GM18867 (cell line): Measurements from ENCODE around the gene CD164L2.
"Not testable (repeated sequence)": the region's sequence is repeated elsewhere in the genome, so short reads cannot be mapped to it uniquely, and the experiment has no call there.

Experiments
- ATAC-seq: cut with Tn5 transposase; IDR thresholded peaks from one replicate; pipeline ENCODE4 v1.9.1; 2021; ENCODE audit warnings: mild to moderate bottlenecking, moderate library complexity; ENCODE audit not compliant: unreplicated experiment

Gene CD164L2

DNA sequence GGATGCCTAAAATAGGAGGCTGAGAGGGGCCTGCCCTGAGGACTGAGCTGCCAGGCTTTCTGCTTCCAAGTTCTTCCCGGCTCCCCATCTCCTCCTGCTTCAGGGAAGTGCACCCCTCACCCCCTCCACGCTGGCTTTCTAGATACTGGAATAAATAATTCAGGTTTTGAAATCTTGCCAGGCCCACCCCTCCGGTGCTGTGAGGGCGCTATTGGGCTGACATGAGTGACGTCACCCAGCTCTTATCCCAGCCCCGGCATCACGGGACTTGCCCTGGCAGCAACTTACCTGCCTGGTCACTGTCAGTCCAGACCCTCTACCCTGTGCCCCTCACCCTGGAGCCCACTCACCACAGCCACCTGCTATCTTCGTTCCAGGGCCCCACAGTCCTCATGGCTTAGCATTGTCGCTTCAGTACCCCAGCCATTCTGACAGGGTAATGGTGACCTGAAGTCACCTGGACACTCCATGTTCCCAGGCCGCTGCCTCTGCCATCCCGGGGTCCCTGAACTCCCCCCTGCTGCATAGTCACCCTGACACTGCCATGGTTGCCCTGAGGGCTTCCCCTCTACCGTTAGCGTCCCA lies 8.5 kb upstream of the CD164L2 start:
- ATAC-seq, result no peak

DNA sequence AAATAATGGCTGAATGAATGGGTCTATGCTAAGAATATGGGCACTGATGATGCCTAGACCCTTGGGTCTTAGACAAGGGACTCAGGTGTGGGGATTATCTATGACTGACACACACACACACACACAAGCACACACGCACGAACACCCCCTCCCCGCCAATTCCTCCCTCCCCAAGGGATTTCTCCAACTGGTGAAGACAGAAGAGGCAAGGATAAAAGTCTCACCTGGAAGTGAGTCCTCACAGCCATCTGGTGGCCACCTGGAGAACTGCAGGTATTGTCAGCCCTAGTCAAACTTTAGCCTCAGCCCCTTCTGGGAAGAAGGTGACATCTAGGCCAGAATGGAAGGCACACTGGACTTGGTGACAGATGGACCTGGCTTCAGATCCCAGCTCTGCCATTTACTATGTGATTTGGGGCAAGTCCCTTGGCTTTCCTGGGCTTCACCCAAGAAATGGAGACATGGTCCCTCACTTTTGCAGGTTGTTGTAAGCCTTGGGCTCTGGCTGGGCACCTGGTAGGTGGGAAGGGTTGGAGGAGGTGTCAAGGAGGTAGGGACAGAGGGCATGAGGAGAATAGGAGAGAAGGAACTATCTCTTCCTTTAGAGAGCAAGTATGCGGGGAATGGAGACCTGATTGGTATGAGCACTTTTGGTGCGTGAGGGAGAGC lies 5.3 kb upstream of the CD164L2 start:
- no peak for ATAC-seq

DNA sequence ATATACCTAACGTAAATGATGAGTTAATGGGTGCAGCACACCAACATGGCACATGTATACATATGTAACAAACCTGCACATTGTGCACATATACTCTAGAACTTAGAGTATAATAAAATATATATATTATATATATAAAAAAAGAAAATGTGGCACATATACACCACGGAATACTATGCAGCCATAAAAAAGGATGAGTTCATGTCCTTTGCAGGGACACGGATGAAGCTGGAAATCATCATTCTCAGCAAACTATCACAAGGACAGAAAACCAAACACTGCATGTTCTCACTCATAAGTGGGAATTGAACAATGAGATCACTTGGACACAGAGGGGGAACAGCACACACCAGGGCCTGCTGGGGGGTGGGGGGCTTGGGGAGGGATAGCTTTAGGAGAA lies 1.7 kb upstream of the CD164L2 start:
- ATAC-seq, result not testable (repeated sequence)

DNA sequence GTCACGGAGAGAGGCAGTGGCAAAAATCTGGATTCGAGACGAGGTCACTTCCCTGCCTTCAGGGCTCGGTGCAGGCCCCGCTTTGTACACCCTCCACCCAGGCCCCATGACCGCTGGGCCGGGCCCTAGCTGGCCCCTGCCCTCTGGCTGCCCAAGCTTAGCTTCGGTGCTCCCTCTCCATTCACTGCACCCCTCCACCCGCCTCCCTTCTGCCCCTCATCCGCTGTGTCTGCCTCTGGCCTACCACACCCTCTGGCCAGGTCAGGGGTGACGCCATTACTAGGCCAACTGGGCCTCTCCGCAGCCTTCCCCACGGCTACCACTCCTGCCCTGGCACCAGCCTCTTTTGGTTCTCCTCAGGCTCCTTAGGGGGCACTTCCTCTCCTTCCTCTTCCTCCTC lies 528 bp upstream of the CD164L2 start:
- ATAC-seq, result no peak

DNA sequence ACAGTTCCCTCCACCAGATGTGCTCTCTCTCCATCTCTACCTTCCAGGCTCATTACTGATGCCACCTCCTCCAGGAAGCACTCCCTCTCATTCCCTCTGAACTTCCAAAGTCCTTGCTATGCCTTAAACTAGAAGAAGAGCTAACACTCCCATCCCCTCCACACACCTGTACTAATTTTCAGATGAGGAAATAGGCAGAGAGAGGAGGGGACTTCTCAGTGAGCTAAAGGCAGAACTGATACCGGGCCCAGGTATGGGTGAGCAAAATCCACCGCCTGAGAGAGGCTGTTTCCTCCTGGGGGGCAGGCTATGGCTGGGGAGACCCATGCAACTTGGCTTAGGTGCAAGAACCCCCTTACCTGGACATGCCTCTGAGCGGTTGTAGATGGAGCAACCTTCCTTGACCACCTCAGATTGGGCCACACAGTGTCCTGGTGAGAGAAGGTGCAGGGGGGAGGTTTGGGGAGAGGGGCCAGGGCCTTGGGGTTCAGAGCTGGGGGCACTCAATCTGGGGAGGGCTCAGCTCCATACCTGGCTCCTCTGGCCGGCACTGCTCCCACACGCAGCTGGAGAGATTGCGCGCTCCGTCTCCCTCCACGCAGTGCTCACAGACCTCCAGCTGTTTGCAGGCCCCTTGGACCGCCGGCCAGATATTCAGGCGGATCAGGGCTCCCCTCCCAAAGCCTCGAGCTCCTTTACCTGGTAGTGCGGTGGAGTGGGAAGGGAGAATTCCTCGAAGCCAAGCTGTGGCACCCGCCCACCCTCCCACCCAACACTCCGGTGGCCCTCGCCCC lies 967 bp downstream of the CD164L2 start:
- ATAC-seq, result no peak

DNA sequence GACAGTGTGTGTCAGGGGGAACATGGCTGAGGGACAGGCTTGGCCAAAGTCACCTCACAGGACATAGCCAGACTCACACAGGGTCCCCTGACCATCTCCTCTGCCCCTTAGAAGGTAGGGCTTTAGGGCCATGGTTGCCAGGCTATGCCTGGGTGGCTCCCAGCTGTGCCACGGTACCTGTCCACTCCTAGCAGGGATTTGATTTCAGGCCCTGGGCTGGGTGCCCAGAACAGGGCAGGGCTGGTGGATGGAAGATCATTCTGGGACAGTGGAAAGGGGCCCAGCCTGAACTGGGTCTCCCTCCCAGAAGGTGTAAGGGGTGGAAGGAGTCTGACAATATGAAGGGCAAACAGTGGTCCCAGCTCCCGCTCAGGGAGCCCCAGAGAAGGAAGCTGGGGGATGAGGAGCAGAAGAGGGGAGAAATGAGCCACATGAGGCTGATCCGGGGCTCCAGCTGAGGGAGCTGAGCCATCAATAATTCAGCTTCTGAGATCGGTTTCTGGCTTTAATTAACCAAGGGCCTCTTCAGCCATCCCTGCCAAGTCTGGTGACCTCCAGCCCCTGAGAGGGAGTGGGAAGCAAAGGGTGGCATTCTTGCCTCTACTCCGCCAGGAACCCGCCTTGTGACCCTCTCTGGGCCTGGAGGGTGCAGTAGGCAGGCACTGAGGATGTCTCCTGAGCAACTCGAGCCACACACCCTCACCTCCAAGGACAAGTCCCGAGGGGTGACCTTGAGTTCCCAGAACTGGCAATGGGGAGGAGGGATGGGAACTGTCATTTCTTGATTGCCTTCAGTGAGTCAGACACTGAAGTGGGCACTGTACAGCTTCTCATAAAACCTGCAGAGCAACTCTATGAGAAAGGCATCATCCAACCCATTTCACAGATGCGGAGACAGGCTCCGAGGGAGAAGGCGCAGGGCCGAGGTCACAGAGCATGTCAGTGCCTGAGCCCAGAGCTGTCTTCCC lies 2.1 kb downstream of the CD164L2 start:
- no peak for ATAC-seq

DNA sequence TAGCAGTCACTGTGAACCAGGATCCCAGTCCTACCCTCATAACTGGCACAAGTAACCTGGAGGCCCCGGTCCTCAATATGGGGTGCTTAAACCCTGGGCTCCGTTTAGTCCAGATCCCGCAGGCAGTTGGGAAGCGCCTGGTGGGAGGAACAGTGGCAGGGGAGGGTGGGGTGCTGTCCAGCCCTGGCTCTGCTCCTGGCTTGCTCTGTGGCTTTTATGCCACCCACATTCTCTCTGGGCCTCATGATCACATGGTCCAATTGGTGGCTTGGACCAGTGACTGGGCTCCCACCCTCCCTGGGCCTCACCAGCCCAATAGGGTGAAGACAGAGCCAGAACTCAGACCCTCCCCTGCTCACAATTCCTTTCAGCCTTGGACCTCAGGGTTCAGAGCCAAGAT lies 2.9 kb downstream of the CD164L2 start:
- ATAC-seq, result no peak

DNA sequence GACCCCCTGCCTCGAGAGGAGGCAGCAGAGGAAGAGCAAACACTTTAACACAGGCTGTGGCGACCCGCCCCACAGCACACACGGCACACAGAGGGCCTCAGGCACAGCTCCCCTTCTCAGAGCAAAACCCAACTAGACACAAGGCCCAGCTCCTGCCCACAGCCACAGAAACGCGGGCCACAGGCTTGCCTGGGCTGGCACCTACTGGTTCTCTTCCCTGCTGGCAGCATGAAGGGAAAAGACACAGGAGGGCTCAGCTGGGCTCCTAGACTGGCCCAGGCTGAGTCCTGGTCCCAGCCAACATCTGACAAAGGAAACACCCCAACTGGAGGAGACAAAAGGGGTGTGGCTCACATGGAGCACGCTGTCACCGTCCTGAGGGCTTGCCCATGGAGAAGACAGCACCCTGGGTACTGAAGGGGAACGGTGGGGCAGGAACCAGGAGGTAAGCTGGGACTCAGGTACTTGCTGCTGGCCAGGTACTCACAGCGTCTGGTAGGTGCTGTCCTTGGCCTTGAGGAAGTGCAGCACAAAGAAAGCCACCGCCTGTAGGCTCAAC lies 3.5 kb downstream of the CD164L2 start:
- ATAC-seq, result no peak

DNA sequence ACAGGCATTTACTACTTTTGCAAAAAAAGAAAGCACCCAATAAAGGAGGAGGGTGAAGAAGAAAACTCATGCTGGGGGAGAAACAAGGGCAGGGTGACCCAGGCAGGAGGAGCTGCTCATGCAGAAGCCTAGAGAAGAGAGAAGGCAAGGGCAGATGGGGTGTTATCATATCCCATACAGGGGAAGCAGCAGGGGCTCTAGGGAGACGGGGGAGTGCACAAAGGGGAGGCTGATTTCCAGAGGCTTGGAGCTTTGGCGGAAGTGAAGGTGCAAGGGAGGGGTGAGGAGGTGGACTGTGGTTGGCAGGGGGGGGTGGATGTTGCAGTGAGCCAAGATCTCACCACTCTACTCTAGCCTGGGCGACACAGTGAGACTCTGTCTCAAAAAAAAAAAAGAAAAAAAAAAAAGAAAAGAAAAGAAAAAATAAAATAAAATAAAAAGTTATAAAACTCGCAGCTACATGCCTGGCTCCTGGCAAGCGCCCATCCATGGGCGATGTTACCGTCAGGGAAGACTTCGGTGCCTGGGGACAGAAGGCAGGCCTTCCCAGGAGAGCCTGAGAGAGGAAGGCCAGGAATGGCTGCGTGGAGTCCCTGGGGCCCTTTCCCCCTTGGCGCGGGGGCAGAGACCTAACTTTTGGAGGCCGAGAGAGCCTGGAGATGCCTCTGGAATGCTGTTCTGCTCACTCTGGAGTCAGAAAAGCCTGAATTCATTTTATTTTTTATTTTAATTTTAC lies 5.2 kb downstream of the CD164L2 start:
- no peak for ATAC-seq

DNA sequence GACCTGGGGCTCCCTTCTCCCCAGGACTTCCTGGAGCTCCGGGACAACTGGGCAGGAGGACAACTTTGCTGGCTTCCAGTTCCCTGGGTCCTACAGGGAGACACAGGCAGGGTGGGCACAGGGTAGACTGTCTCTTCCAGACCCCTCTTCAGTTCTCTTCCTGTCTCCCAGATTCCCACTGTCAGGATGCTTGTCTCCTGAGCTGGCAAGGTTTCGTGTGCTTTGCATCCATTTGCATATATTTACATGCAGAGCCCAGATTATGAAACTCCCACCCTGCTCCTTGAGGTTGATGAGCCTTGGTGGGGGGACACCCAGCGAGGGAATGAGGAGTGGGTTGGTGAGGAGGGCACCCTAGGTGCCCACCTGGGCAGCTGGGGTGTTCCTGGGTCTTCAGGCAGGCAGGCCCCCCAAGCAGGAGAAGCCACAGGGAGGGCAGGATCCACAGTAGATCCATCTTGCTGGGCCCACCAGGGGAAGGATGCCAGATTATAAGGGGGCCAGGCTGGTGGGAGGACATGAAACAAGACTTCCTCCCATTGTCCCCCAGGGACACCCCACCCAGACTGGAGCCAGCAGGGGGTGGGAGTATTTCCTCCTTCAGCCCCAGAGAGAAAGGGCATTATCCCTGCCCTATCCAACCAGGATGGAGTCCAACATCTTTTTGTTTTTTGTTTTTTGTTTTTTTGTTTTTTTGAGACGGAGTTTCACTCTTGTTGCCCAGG lies 8.6 kb downstream of the CD164L2 start, which contains the start of gene FCN3:
Gene FCN3, minus strand, starts transcription at position 463 of the 725 bp plus-strand sequence. Its CDS starts 6 bp downstream, at position 457.
- no peak for ATAC-seq

DNA sequence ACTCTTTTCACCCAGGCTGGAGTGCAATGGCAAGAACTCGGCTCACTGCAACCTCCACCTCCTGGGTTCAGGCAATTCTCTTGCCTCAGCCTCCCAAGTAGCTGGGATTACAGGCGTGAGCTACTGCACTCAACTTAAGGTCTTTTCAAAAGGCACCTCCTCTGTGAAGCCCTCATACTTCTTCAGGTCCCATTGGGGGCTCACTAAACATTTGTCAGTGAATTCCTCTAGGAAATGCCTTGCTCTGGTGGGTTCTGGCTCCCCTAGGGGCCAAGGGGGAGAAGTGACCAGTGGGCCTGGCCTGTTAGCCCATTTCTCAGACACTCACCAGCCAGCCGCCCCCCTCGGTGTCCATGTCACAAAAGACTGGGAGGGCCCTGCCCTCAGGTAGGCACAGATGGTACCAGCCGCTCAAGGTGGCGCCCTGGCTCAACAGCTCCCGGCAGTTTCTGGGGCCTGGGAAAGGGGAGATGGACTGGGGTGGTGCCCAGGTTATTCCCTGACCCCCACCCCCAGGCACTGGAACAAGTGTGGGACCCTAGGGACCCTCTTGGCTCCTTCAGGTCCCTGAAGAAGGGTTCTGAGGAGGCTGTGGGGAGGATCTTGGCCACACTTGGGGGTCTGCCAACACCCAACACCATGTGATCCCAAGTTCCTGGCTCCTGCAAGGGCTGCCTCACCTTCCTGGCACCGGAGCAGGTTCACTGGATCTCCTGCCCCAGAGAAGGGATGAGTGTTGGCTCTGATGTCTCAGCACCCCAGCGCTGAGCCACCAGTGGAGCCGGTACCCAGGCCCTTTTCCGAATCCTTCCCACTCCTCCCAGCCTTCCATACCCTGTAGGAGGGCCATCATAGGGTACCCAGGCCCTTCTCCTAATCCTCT lies 10.1 kb downstream of the CD164L2 start:
- ATAC-seq, result no peak

DNA sequence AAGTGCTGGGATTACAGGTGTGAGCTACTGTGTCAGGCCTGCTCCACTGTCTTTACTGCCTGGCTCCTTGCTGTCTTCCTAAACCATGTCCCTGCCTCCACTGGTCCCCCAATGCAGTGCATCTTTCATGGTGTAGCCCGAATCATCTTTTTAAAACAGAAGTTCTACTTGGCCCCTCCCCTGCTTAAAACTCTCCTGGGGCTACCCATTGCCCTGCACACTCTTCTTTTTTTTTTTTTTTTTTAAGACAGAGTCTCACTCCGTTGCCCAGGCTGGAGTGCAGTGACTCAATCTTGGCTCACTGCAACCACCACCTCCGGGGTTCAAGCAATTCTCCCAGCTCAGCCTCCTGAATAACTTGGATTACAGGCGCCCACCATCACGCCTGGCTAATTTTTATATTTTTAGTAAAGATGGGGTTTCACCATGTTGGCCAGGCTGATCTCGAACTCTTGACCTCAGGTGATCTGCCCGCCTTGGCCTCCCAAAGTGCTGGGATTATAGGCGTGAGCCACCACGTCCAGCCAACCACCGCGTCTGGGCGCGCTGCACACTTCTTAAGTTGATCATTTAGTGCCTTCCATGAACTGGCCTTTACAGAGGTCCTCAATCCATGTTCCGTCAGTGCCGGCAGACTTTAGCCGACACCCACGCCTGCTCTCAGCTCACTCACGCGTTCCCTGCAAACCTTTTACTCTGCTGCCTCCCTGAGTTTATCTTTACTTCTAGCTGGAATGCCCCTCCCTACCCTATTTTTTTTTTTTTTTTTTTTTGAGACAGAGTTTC lies 10.9 kb downstream of the CD164L2 start:
- ATAC-seq, result no peak

DNA sequence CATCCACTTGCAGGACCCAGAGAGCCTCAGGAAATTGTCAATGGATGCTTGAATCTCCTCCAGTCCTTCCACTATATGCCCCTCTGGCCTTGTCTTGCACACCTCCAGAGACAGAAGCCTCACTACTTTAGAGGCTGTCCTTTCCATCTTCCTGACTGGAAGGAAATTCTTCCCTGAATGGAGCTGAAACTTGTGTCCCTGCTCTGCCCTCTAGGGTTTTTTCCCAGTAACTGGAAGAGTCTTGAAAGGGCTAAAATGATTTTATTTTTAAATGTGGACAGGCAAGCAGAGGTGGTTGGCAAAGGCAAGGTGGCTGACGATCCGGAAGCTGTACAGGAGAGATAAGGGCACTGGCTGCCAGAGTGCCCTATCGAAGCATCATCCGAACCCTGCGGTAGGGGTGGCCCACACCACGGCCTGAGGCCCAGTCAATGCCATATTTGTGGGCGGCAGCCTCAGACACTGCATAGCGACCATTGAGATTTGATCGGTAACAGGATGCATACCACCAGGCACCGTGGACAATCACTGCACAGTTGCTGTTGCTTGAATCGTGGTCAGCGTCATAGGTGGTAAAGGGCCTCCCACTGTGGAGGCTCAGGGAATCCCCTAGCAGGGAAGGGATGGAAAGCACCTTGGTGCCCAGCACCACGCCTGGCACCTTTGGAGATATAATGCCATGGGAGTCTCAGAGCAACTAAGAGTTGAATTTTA lies 14.1 kb downstream of the CD164L2 start:
- no peak for ATAC-seq

DNA sequence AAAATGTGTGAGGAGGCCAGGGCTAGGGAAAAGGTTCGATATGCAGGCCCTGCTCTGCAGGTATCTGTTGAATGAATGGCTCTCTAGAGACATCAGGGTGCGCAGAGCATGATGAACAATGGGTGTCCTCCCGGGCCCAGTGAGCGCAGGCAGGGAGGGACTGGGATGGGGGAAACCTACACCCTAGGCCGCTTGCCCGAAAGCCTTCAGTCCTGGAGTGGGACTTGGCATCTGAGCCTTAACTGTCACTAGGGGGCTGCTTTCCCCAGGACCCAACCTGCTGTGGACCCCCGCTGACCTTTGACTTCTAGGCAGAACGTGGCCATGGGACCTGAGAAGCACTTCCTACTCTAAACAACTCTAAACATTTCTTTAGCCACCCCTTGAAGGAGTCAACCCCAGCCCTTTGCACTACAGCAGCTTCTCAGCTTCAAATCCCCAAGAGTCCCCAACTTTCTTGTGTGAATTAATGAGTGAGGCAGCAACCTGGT lies 15.9 kb downstream of the CD164L2 start:
- ATAC-seq, result no peak

DNA sequence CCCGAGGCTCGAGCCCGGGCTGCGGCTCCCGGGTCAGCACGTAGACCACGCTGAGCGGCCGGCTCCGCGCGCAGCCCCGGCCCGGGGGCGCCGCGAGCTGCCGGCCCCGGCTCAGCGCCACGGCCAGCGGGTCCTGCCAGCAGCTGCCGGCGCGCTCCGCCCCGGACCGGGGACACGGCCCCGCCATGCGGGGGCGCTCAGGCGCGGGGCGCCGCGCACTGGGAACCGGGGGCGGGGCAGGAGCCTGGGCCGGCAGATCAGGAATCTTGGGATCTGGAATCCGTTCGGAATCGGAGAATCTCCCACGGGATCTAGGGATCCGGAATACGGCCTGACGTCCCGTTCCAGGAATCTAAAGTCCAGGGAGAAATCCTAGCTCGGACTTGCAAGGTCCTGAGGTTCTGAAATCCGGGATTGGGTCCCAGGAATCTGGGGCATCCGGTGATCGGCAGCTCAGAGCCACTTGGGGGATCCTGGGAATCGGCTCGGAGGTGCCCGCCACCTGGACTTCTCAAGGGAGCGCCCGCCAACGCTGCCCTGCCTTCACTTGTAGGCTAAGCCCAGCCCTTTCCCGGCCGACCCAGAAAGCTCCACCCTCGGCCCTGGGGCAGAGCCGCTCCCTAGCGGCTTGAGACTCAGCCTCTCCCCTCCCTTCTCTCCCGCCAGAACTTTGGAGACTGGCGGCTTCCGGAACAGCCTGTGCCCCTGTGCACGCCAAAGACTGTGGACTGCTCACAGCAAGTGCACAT lies 16.5 kb downstream of the CD164L2 start, which contains the start of gene MAP3K6:
Gene MAP3K6, minus strand, starts transcription at position 551 of the 749 bp plus-strand sequence. Its CDS starts 364 bp downstream, at position 187.
- peak; percentile 33 for ATAC-seq

DNA sequence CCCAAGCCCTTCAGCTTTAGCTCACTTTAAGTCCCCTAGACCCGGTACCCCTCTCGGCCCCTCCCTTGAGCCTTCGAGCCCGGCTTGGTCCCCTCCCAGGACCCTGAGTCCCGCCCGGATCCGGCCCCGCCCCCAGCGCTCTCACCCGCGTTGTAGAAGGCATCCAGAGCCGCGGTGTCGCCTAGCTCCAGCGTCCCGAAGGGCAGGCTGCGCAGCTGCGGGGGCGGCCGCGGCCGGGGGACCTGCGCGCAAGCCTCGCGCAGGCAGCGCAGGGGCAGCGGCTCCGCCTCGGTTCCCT lies 17.1 kb downstream of the CD164L2 start:
- ATAC-seq, result peak; percentile 33
